HepG2 (cell line): ENCODE results near the gene STARD10. TPM values are rescaled to one million over a fixed set of nuclear protein-coding genes. Genes with fewer than 3 reads are reported as not detected.

ENCODE experiments used
- CBX2 ChIP-seq, 2 experiments: fragments of 200-600 bp in 1 of 2; sonication (generic); formaldehyde crosslinking in 1 of 2; IDR thresholded peaks; 2 replicates each; pipeline versions ENCODE4 v1.7.0 to v1.8.1; 2018 to 2022; ENCODE audit warnings: low read depth in 2 of 2, low read length in 1 of 2, mild to moderate bottlenecking in 1 of 2, missing genetic modification reagents in 1 of 2
- HNRNPL ChIP-seq: fragments of 200-400 bp; formaldehyde crosslinking; IDR thresholded peaks from 2 replicates; pipeline ENCODE4 v1.6.1; 2017; ENCODE audit warnings: mild to moderate bottlenecking, low read depth, low read length
- HNRNPLL ChIP-seq: fragments of 200-400 bp; formaldehyde crosslinking; IDR thresholded peaks from 2 replicates; pipeline ENCODE4 v1.6.1; 2017; ENCODE audit warnings: mild to moderate bottlenecking, low read depth, low read length; ENCODE audit not compliant: poor library complexity, severe bottlenecking
- HOXD1 ChIP-seq: sonication (generic); formaldehyde crosslinking; IDR thresholded peaks from 2 replicates; pipeline ENCODE4 v1.5.0; 2020; ENCODE audit warnings: missing genetic modification reagents
- KLF9 ChIP-seq: IDR thresholded peaks from 2 replicates; pipeline ENCODE4 v1.6.1; 2016; ENCODE audit warnings: low read depth
- PLRG1 ChIP-seq: fragments of 450-650 bp; conservative IDR thresholded peaks from 2 replicates; pipeline ENCODE4 v1.6.1; 2016
- SMAD1 ChIP-seq: sonication (generic); formaldehyde crosslinking; IDR thresholded peaks from 2 replicates; pipeline ENCODE4 v1.4.0; 2020; ENCODE audit warnings: missing genetic modification reagents, low read depth, mild to moderate bottlenecking, borderline replicate concordance
- YY1 ChIP-seq: IDR thresholded peaks from 2 replicates; pipeline ENCODE4 v1.6.1; 2011; ENCODE audit warnings: low read length, low read depth, moderate library complexity, mild to moderate bottlenecking; ENCODE audit not compliant: insufficient read depth, insufficient replicate concordance
- ZBTB42 ChIP-seq: sonication (generic); formaldehyde crosslinking; IDR thresholded peaks from 2 replicates; pipeline ENCODE4 v1.5.0; 2020; ENCODE audit warnings: mild to moderate bottlenecking, missing genetic modification reagents
- ZNF136 ChIP-seq: sonication (generic); formaldehyde crosslinking; IDR thresholded peaks from 2 replicates; pipeline ENCODE4 v1.8.1; 2022; ENCODE audit warnings: low read depth, mild to moderate bottlenecking, moderate library complexity, missing genetic modification reagents
- ZNF20 ChIP-seq: sonication (generic); formaldehyde crosslinking; IDR thresholded peaks from 2 replicates; pipeline ENCODE4 v1.4.0; 2020; ENCODE audit warnings: mild to moderate bottlenecking, moderate library complexity, missing genetic modification reagents
- ZNF264 ChIP-seq: sonication (generic); formaldehyde crosslinking; IDR thresholded peaks from 2 replicates; pipeline ENCODE4 v1.4.0; 2020; ENCODE audit warnings: missing genetic modification reagents
- ZNF431 ChIP-seq: sonication (generic); formaldehyde crosslinking; IDR thresholded peaks from 2 replicates; pipeline ENCODE4 v1.9.0; 2022; ENCODE audit warnings: missing genetic modification reagents, low read depth, mild to moderate bottlenecking, borderline replicate concordance
- ZNF543 ChIP-seq: sonication (generic); formaldehyde crosslinking; IDR thresholded peaks from 2 replicates; pipeline ENCODE4 v1.4.0; 2020; ENCODE audit warnings: mild to moderate bottlenecking, missing genetic modification reagents
- ZNF550 ChIP-seq: sonication (generic); formaldehyde crosslinking; IDR thresholded peaks from 2 replicates; pipeline ENCODE4 v1.4.0; 2020; ENCODE audit warnings: mild to moderate bottlenecking, missing genetic modification reagents, borderline replicate concordance
- ZNF768 ChIP-seq: sonication (generic); formaldehyde crosslinking; IDR thresholded peaks from 2 replicates; pipeline ENCODE4 v1.4.0; 2020; ENCODE audit warnings: missing genetic modification reagents
- ZNF772 ChIP-seq: sonication (generic); formaldehyde crosslinking; IDR thresholded peaks from 2 replicates; pipeline ENCODE4 v1.5.0; 2020; ENCODE audit warnings: mild to moderate bottlenecking, missing genetic modification reagents
- ZSCAN21 ChIP-seq: sonication (generic); formaldehyde crosslinking; IDR thresholded peaks from 2 replicates; pipeline ENCODE4 v1.8.0; 2022; ENCODE audit warnings: mild to moderate bottlenecking, missing genetic modification reagents, moderate library complexity, borderline replicate concordance
- ZZZ3 ChIP-seq: sonication (generic); formaldehyde crosslinking; IDR thresholded peaks from 2 replicates; pipeline ENCODE4 v1.4.0; 2020; ENCODE audit warnings: missing genetic modification reagents, mild to moderate bottlenecking, borderline replicate concordance
- polyA plus RNA-seq, 8 experiments: library from polyadenylated mRNA; depleted of rRNA in 3 of 8; stranded (reverse) in 7 of 8; unstranded in 1 of 8; fragments of >200 nt; fragmentation: Illumina TruSeq in 4 of 8; extraction: Trizol in 4 of 8; gene quantifications; 2 replicates each; pipeline versions ENCODE4 v1.2.1 to v1.2.3, GENCODE V29; 2011 to 2016; ENCODE audit warnings: low read depth in 4 of 8, missing spikeins in 1 of 8, mixed read lengths in 1 of 8; ENCODE audit not compliant: insufficient read depth in 1 of 8
- total RNA-seq, 5 experiments: library from RNA; depleted of rRNA; stranded (reverse); fragments of >200 nt; fragmentation: Illumina TruSeq; extraction: Trizol; gene quantifications; 2 replicates each; pipeline ENCODE4 v1.2.3, GENCODE V29; 2016; ENCODE audit warnings: low read depth in 1 of 5
- TF ChIP-seq, protein P1 (sequence below): sonication (generic); formaldehyde crosslinking; IDR thresholded peaks from 2 replicates; pipeline ENCODE4 v1.5.1; 2020; ENCODE audit warnings: missing genetic modification reagents, mild to moderate bottlenecking, borderline replicate concordance
- TF ChIP-seq, protein P2 (sequence below): sonication (generic); formaldehyde crosslinking; IDR thresholded peaks from 2 replicates; pipeline ENCODE4 v1.5.0; 2020; ENCODE audit warnings: mild to moderate bottlenecking, missing genetic modification reagents
- TF ChIP-seq, protein P3 (sequence below): sonication (generic); formaldehyde crosslinking; conservative IDR thresholded peaks from 2 replicates; pipeline ENCODE4 v1.8.1; 2023; ENCODE audit warnings: missing genetic modification reagents

The STARD10 gene
- total and polyA plus RNA-seq, 2 of the 13 experiments (the other 11 are each of a cell fraction or from before 2014, with no cell fraction given), result 260 to 341 TPM

DNA sequence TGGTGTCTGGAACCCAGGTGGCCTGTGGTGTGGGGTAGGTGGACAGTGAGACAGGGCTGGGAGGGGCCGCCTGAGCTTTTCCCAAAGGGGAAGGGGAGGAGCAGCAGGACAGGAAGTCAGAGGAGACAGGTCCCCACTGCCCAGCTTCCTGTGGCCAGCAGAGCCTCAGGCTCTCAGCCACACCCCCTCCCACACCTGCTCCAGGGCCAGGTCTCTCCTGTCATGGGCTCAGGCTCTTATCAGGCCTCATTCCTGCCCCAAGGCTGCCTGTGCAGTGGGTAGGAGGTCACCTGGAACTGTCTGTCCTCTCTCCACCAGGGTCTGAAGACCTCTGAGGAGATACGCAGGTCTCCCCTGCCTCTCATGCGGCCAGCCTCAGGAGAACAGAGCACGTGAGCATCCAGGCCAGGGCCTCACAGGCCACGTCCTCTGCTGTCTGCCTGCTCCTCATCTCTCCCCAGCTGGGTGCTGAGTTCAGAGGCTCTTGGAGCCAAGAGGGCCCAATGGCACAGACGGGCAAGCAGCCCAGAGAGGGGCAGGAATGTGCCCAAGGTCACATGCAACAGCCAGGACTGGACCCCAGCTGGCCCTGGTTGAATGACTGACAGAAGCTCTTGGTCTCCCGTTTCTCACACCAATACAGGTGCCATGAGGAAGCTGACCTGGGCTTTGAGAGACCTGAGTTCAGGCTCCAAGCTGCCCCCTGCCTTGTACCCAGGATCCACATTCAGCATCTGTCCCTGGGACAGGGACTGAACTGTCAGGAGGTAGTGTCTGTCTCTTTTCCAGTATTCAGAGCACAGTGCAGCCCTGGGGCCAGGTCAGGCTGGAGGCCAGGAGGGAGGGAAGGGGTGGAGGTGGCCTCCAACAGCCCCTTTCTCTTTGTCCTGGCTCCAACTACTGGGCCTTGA is 16.7 kb downstream of the STARD10 start (continued):
- TF ChIP-seq CBX2 (IDR thresholded peaks at IDR 0.05; ENCODE audit: low read depth, low read length) (no peak), CBX2 (CRISPR knock-in tag; IDR thresholded peaks at IDR 0.05; ENCODE audit: low read depth) (no peak), ZNF768 (peak; percentile 85), ZNF772 (CRISPR knock-in tag) (no peak), ZNF20 (CRISPR knock-in tag) (no peak), KLF9 (CRISPR knock-in tag) (0 out of 2 replicates have a peak, but pooled peaks have one; percentile 60), ZNF264 (CRISPR knock-in tag) (no peak), ZNF550 (CRISPR knock-in tag) (no peak), ZSCAN21 (CRISPR knock-in tag) (no peak), SMAD1 (CRISPR knock-in tag) (peak; percentile 47; the same call in 1 of the 2 replicates), ZZZ3 (no peak), ZNF543 (CRISPR knock-in tag) (0 out of 2 replicates have a peak, but pooled peaks have one; percentile 13), HNRNPLL (no peak), ZNF431 (CRISPR knock-in tag) (0 out of 2 replicates have a peak, but pooled peaks have one; percentile 10), HNRNPL (0 out of 2 replicates have a peak, but pooled peaks have one; percentile 44), YY1 (no peak), HOXD1 (no peak), ZBTB42 (CRISPR knock-in tag) (no peak), PLRG1 (no peak), ZNF136 (CRISPR knock-in tag) (0 out of 2 replicates have a peak, but pooled peaks have one; percentile 30)
- TF ChIP-seq, protein P1, sequence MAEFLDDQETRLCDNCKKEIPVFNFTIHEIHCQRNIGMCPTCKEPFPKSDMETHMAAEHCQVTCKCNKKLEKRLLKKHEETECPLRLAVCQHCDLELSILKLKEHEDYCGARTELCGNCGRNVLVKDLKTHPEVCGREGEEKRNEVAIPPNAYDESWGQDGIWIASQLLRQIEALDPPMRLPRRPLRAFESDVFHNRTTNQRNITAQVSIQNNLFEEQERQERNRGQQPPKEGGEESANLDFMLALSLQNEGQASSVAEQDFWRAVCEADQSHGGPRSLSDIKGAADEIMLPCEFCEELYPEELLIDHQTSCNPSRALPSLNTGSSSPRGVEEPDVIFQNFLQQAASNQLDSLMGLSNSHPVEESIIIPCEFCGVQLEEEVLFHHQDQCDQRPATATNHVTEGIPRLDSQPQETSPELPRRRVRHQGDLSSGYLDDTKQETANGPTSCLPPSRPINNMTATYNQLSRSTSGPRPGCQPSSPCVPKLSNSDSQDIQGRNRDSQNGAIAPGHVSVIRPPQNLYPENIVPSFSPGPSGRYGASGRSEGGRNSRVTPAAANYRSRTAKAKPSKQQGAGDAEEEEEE (CRISPR knock-in tag), result 0 out of 2 replicates have a peak, but pooled peaks have one; percentile 31
- TF ChIP-seq, protein P2, sequence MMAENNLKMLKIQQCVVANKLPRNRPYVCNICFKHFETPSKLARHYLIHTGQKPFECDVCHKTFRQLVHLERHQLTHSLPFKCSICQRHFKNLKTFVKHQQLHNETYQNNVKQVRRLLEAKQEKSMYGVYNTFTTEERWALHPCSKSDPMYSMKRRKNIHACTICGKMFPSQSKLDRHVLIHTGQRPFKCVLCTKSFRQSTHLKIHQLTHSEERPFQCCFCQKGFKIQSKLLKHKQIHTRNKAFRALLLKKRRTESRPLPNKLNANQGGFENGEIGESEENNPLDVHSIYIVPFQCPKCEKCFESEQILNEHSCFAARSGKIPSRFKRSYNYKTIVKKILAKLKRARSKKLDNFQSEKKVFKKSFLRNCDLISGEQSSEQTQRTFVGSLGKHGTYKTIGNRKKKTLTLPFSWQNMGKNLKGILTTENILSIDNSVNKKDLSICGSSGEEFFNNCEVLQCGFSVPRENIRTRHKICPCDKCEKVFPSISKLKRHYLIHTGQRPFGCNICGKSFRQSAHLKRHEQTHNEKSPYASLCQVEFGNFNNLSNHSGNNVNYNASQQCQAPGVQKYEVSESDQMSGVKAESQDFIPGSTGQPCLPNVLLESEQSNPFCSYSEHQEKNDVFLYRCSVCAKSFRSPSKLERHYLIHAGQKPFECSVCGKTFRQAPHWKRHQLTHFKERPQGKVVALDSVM (CRISPR knock-in tag), result no peak
- TF ChIP-seq, protein P3, sequence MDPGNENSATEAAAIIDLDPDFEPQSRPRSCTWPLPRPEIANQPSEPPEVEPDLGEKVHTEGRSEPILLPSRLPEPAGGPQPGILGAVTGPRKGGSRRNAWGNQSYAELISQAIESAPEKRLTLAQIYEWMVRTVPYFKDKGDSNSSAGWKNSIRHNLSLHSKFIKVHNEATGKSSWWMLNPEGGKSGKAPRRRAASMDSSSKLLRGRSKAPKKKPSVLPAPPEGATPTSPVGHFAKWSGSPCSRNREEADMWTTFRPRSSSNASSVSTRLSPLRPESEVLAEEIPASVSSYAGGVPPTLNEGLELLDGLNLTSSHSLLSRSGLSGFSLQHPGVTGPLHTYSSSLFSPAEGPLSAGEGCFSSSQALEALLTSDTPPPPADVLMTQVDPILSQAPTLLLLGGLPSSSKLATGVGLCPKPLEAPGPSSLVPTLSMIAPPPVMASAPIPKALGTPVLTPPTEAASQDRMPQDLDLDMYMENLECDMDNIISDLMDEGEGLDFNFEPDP (CRISPR knock-in tag), result no peak
